Mesothelial cell of epicardium (in vitro differentiated cells): Measurements from ENCODE around the gene PRDM16. TPM values are rescaled to one million over a fixed set of nuclear protein-coding genes. Genes with fewer than 3 reads are reported as not detected.

Source experiments
- DNase-seq, 2 experiments: peaks; one replicate each; pipeline ENCODE4 v3.0.0; 2021; ENCODE audit warnings: low spot score in 2 of 2; ENCODE audit not compliant: unreplicated experiment in 2 of 2
- H3K27ac Mint-ChIP-seq: 2 replicates; pipeline ENCODE4 v1.8.0; 2021; ENCODE audit warnings: mixed read lengths
- H3K27me3 Mint-ChIP-seq: 2 replicates; pipeline ENCODE4 v1.8.0; 2021; ENCODE audit warnings: low read depth, mixed read lengths
- H3K36me3 Mint-ChIP-seq: 2 replicates; pipeline ENCODE4 v1.8.0; 2021; ENCODE audit warnings: mixed read lengths
- H3K4me1 Mint-ChIP-seq: 2 replicates; pipeline ENCODE4 v1.8.0; 2021; ENCODE audit warnings: mixed read lengths
- H3K4me3 Mint-ChIP-seq: 2 replicates; pipeline ENCODE4 v1.8.0; 2021; ENCODE audit warnings: mild to moderate bottlenecking, moderate library complexity, mixed read lengths
- H3K9me3 Mint-ChIP-seq: 2 replicates; pipeline ENCODE4 v1.8.0; 2021; ENCODE audit warnings: mixed read lengths
- total RNA-seq: library from RNA; stranded (reverse); gene quantifications from 3 replicates; pipeline ENCODE4 v1.2.1, GENCODE V29; 2021
- TF ChIP-seq, protein P1 (sequence below): fragments of 200-600 bp; sonication (generic); IDR thresholded peaks from one replicate; pipeline ENCODE4 v1.5.0; 2021; ENCODE audit warnings: antibody characterized with exemption; ENCODE audit not compliant: unreplicated experiment

Gene PRDM16
- total RNA-seq, 1 donor from 2014 or later, result 1.4 TPM

DNA sequence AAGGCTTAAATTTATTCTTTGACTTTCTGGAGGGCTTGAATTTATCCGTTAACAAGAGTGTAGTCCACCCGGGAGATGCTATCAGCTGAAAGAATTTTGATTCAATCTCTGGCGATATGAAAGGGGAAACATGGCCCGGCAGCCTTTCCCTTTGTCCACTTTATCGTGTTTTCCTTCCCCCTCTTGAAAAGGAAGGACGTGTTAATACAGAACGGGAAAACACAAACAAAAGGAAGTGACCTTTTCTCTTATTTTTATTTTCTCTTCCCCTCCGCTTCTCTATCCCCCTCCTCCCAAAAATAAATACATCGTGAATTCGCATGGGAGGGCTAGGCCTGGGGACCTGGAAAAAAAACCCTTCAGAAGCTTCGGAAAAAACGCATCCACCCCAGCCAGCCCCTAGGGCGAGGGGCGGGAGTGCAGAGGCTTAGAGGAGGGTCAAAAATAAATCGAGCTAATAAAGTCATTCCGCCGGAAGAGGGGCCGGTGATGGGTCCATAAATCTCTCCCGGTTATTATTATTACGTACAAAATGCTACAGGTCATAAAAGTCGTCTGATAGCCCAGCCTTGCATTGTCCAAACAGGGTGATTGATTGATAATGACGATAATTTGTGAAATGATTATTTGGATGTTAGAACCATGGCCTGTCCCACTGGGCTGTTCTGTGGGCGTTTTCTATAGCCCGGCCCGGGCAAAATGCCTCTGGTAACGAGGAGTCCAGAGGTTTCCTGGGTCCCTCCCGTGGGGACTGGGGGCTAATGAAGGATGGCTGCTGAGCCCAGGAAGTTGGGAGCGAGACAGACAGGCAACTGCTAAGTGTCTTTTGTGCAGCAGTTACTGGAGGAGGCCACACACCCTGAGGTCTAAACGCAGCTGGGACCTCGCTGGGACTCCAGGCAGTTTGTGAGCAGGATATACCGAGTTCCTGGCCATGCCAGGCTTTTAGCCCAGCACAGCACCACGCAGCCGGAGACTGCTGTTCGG lies 179.4 kb downstream of the PRDM16 start:
- Mint-ChIP-seq H3K36me3 (no peaks in the 10 kb centered on the region), H3K4me3 (no peak overlapping the region), H3K27me3 (peaks cover 62% of the 10 kb centered on the region), H3K9me3 (no peaks in the 10 kb centered on the region), H3K4me1 (peaks cover 21% of the 10 kb centered on the region), H3K27ac (no peak overlapping the region)
- no peak for DNase-seq
- TF ChIP-seq, protein P1, sequence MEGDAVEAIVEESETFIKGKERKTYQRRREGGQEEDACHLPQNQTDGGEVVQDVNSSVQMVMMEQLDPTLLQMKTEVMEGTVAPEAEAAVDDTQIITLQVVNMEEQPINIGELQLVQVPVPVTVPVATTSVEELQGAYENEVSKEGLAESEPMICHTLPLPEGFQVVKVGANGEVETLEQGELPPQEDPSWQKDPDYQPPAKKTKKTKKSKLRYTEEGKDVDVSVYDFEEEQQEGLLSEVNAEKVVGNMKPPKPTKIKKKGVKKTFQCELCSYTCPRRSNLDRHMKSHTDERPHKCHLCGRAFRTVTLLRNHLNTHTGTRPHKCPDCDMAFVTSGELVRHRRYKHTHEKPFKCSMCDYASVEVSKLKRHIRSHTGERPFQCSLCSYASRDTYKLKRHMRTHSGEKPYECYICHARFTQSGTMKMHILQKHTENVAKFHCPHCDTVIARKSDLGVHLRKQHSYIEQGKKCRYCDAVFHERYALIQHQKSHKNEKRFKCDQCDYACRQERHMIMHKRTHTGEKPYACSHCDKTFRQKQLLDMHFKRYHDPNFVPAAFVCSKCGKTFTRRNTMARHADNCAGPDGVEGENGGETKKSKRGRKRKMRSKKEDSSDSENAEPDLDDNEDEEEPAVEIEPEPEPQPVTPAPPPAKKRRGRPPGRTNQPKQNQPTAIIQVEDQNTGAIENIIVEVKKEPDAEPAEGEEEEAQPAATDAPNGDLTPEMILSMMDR, result no peak

DNA sequence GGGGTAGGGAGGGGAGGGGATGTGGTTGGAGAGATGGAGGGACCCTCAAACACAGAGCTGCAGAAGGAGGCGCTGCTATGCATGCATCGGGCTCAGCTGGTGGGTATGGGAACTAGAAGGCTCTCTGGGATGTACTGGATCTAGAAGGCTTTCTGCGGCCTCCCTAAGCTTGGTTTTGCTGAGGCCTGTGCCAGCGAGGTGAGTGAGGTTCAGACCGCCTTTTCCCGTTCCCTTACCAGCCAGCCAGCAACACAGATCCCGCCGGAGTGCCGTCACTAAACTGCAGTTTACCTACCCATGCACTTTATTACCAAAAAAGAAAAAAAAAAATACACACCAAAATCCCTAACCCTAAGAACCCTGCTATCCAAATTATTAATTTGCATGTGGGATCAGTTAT lies 180.2 kb downstream of the PRDM16 start:
- Mint-ChIP-seq H3K27me3 (peaks cover 62% of the 10 kb centered on the region), H3K36me3 (no peaks in the 10 kb centered on the region), H3K9me3 (no peaks in the 10 kb centered on the region)

DNA sequence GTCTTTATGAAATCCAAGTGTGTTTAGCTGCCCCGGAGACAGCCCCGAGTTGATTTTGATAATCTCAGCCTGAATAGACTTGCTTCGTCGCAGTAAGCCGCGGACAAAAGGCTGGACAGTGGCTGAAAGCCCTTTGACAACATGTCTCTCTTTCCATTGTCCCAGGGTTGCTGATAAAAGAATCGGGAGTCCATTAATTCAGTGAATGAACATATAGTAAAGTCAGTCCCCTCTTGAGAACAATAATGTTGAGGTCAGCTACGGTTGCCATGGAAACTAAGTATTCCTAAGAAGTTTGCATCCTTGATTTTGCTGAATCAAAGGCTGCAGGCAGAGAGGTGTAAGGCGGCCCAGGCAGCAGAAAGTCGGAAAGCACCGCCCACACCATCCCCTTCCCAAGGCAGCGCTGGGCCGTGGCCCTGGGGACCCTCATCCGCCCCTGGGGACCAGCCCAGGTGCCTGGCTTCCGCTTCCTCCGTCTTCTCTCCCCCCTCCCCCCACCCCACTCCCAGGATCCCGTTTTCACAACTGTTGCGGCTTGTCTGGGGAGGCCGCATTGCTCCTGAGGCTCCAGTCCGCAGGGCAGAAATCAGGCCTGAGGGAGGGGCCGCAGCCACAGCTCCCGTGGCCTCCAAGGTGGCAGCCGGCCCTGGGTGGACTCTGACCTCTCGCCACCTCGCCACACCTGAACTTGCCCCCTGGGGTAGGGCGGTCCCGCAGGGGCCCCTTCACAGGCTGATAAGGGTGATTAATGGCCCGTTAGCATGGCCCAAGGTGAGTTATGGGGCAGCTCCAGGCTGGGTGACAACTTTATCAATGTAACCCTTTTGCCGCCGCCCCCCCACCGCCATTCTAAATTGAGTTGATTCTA lies 180.9 kb downstream of the PRDM16 start:
- Mint-ChIP-seq H3K36me3 (no peaks in the 10 kb centered on the region), H3K4me3 (no peak overlapping the region), H3K27ac (no peak overlapping the region), H3K4me1 (peaks cover 21% of the 10 kb centered on the region), H3K27me3 (peaks cover 56% of the 10 kb centered on the region), H3K9me3 (no peaks in the 10 kb centered on the region)
- DNase-seq, result no peak
- TF ChIP-seq, protein P1, result no peak

More for the DNA sequence above, 180.2 kb downstream of the PRDM16 start:
- Mint-ChIP-seq H3K4me1 (peaks cover 21% of the 10 kb centered on the region), H3K27ac (no peak overlapping the region), H3K4me3 (no peak overlapping the region)
- no peak for DNase-seq
- TF ChIP-seq, protein P1, result no peak

DNA sequence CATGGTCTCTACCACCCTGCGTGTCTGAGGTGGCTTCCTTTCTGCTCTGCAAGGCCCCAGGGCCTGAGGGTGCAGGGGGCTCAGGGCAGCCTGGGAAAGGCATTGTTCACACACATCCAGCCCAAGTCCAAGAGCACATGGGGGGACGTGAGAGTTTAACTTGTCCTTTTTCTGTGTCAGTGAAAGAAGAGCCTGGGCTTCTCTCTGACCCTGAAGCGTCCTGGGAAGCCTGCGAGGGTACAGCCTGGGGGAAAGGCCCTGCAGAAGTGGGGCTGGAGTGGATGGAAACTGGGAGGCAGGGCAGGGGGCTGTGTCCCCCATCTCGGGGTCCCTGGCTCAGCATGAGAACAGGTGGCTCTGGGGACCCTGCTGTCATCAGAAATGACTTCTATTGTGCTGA lies 181.6 kb downstream of the PRDM16 start:
- Mint-ChIP-seq H3K4me1 (peaks cover 21% of the 10 kb centered on the region), H3K36me3 (no peaks in the 10 kb centered on the region), H3K27ac (no peak overlapping the region), H3K4me3 (no peak overlapping the region), H3K9me3 (no peaks in the 10 kb centered on the region), H3K27me3 (peaks cover 49% of the 10 kb centered on the region)
- no peak for DNase-seq
- TF ChIP-seq, protein P1, result no peak

DNA sequence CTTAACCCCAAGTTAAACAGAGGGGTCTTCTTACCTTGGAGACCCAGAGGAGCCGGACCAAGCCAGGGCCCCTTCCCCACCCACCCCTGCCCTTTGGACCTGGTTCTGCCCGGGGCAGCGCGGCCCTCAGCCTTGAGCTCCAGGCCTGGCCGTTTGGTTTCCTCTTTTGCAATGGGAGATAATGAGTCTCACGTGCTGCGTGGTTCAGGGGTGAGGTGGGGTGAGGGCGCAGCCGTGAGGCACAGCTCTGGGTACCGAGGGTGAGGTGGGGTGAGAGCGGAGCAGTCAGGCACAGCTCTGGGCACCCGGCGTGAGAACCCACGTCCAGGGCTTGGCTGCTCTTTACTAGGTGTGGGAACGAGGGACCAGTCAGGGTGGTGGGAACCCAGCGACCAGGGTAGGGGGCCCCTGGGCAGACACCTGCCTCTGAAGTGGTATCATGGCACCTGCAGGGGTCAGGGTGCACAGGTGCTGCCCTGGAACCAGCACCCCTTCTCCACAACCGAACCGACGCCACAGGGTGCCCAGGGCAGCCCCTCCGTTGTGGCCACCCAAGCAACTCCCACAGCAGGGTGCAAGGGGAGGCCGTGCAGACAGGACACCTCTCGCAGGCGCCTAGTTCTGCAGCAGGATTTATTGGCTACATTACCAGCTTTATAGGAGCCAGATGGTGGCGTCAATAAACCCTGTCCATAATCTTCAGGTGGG lies 182.2 kb downstream of the PRDM16 start:
- no peaks in the 10 kb centered on the region for H3K36me3 Mint-ChIP-seq

More for the DNA sequence above, 182.2 kb downstream of the PRDM16 start:
- Mint-ChIP-seq H3K9me3 (no peaks in the 10 kb centered on the region), H3K4me3 (no peak overlapping the region), H3K4me1 (peaks cover 21% of the 10 kb centered on the region), H3K27ac (no peak overlapping the region), H3K27me3 (peaks cover 47% of the 10 kb centered on the region)
- TF ChIP-seq, protein P1, result no peak
- DNase-seq, result no peak
